SK-N-SH (cell line): ENCODE results near the gene C2CD4D. TPM values are rescaled to one million over a fixed set of nuclear protein-coding genes. Genes with fewer than 3 reads are reported as not detected.

Source experiments
- CTCF ChIA-PET: fragments of 300-600, 350-600 bp; formaldehyde crosslinking; extraction: SDS; loops from one replicate; lab custom pipeline; 2021; lab: Yijun Ruan, JAX
- POLR2A ChIA-PET: fragments of 350-600 bp; sonication (Branson Sonifier 250); formaldehyde crosslinking; extraction: SDS; loops from one replicate; lab custom pipeline; 2020; ENCODE audit warnings: antibody characterized with exemption, inconsistent platforms; lab: Yijun Ruan, JAX
- DNase-seq: peaks from one replicate; pipeline ENCODE4 v3.0.0; 2012
- H2AFZ ChIP-seq: fragments of 200-600 bp; sonication (generic); 2 replicates; pipeline ENCODE4 v1.8.1; 2016; ENCODE audit warnings: antibody characterized with exemption, mild to moderate bottlenecking, low read depth
- H3F3A ChIP-seq: fragments of 200-600 bp; sonication (generic); replicated peaks from 2 replicates; pipeline ENCODE3; 2016; ENCODE audit warnings: antibody characterized with exemption, mild to moderate bottlenecking; ENCODE audit not compliant: insufficient read depth
- H3K27ac ChIP-seq, 2 experiments: fragments of 200-500 bp in 1 of 2; fragments of 200-600 bp in 1 of 2; sonication (Bioruptor generic) in 1 of 2; sonication (generic), shearing (Covaris generic) in 1 of 2; 2 replicates each; pipeline versions ENCODE4 v1.5.1 to v1.6.1; 2014 to 2016; ENCODE audit warnings: low read depth in 2 of 2, inconsistent platforms in 1 of 2, low read length in 1 of 2, mild to moderate bottlenecking in 1 of 2, mixed read lengths in 1 of 2
- H3K27me3 ChIP-seq: fragments of 200-600 bp; sonication (generic), shearing (Covaris generic); 2 replicates; pipeline ENCODE4 v1.6.1; 2016; ENCODE audit warnings: mixed run types; ENCODE audit not compliant: insufficient read depth
- H3K36me3 ChIP-seq, 2 experiments: fragments of 200-500 bp in 1 of 2; fragments of 200-600 bp in 1 of 2; sonication (Bioruptor generic) in 1 of 2; sonication (generic) in 1 of 2; replicated peaks in 1 of 2; 2 replicates each; pipeline versions ENCODE3 to v1.5.1; 2014 to 2016; ENCODE audit warnings: low read length in 1 of 2, mild to moderate bottlenecking in 1 of 2; ENCODE audit not compliant: insufficient read depth in 2 of 2, control insufficient read depth in 1 of 2
- H3K4me1 ChIP-seq, 2 experiments: fragments of 200-500 bp in 1 of 2; fragments of 200-600 bp in 1 of 2; sonication (Bioruptor generic) in 1 of 2; sonication (generic), shearing (Covaris generic) in 1 of 2; 2 replicates each; pipeline versions ENCODE4 v1.5.1 to v1.6.1; 2014 to 2016; ENCODE audit warnings: low read depth in 1 of 2, low read length in 1 of 2, mixed run types in 1 of 2; ENCODE audit not compliant: insufficient read depth in 2 of 2, control insufficient read depth in 1 of 2
- H3K4me2 ChIP-seq: fragments of 200-600 bp; sonication (generic), shearing (Covaris generic); 2 replicates; pipeline ENCODE4 v1.6.1; 2017; ENCODE audit warnings: mixed run types
- H3K4me3 ChIP-seq, 2 experiments: fragments of 200-500 bp in 1 of 2; fragments of 200-600 bp in 1 of 2; sonication (Bioruptor generic) in 1 of 2; sonication (generic), shearing (Covaris generic) in 1 of 2; 2 replicates each; pipeline versions ENCODE4 v1.5.1 to v1.8.1; 2014 to 2016; ENCODE audit warnings: low read depth in 2 of 2, inconsistent platforms in 1 of 2, low read length in 1 of 2, mild to moderate bottlenecking in 1 of 2, mixed read lengths in 1 of 2, moderate library complexity in 1 of 2
- H3K79me2 ChIP-seq: fragments of 200-600 bp; sonication (generic); 2 replicates; pipeline ENCODE4 v1.8.1; 2017; ENCODE audit warnings: mild to moderate bottlenecking; ENCODE audit not compliant: insufficient read depth
- H3K9ac ChIP-seq: fragments of 200-600 bp; sonication (generic); 2 replicates; pipeline ENCODE4 v1.6.1; 2017; ENCODE audit warnings: mixed run types
- H3K9me2 ChIP-seq: fragments of 200-600 bp; sonication (generic); 2 replicates; pipeline ENCODE4 v1.6.1; 2017; ENCODE audit warnings: mixed run types
- H3K9me3 ChIP-seq: fragments of 200-600 bp; sonication (generic); 2 replicates; pipeline ENCODE4 v1.6.1; 2017; ENCODE audit warnings: mixed run types, mild to moderate bottlenecking, moderate library complexity
- H4K20me1 ChIP-seq: fragments of 200-600 bp; sonication (generic); 2 replicates; pipeline ENCODE4 v1.6.1; 2017; ENCODE audit warnings: mild to moderate bottlenecking, mixed run types; ENCODE audit not compliant: insufficient read depth
- CHD2 ChIP-seq: fragments of 150-350 bp; IDR thresholded peaks from 2 replicates; pipeline ENCODE4 v1.6.1; 2018; ENCODE audit warnings: low read length; ENCODE audit not compliant: partially characterized antibody
- ELF1 ChIP-seq: IDR thresholded peaks from 2 replicates; pipeline ENCODE4 v1.4.0; 2012
- EP300 ChIP-seq, 2 experiments: IDR thresholded peaks; 2 replicates each; pipeline versions ENCODE4 v1.4.0 to v1.6.1; 2012; ENCODE audit warnings: borderline replicate concordance in 1 of 2, low read depth in 1 of 2, low read length in 1 of 2
- FOSL2 ChIP-seq: IDR thresholded peaks from 2 replicates; pipeline ENCODE4 v1.4.0; 2012; ENCODE audit warnings: low read depth, mild to moderate bottlenecking, moderate library complexity, borderline replicate concordance
- FOXJ3 ChIP-seq: sonication (generic); formaldehyde crosslinking; IDR thresholded peaks from 2 replicates; pipeline ENCODE4 v1.5.1; 2020; ENCODE audit warnings: mild to moderate bottlenecking, missing genetic modification reagents
- GABPA ChIP-seq: IDR thresholded peaks from 2 replicates; pipeline ENCODE4 v1.4.0; 2012; ENCODE audit warnings: low read depth, mild to moderate bottlenecking
- GATA2 ChIP-seq: sonication (generic); formaldehyde crosslinking; IDR thresholded peaks from 2 replicates; pipeline ENCODE4 v1.5.0; 2020; ENCODE audit warnings: mild to moderate bottlenecking, missing genetic modification reagents
- IRF3 ChIP-seq: fragments of 150-350 bp; IDR thresholded peaks from 2 replicates; pipeline ENCODE4 v1.6.1; 2016; ENCODE audit warnings: mild to moderate bottlenecking, low read depth, low read length
- MXI1 ChIP-seq: IDR thresholded peaks from 2 replicates; pipeline ENCODE4 v1.6.1; 2012; ENCODE audit warnings: mild to moderate bottlenecking, low read depth, low read length, improper control_type of control experiment
- NFIC ChIP-seq: IDR thresholded peaks from 2 replicates; pipeline ENCODE4 v1.4.0; 2012; ENCODE audit warnings: borderline replicate concordance
- PBX3 ChIP-seq: IDR thresholded peaks from 2 replicates; pipeline ENCODE4; 2012
- POLR2AphosphoS5 ChIP-seq: IDR thresholded peaks from 2 replicates; pipeline ENCODE4 v1.6.1; 2012; ENCODE audit warnings: low read depth, low read length
- RAD21 ChIP-seq: IDR thresholded peaks from 2 replicates; pipeline ENCODE4 v1.6.1; 2012; ENCODE audit warnings: mild to moderate bottlenecking, low read length
- REST ChIP-seq: IDR thresholded peaks from 2 replicates; pipeline ENCODE4 v1.6.1; 2012; ENCODE audit warnings: mild to moderate bottlenecking, low read depth, low read length, moderate library complexity
- RXRA ChIP-seq: IDR thresholded peaks from 2 replicates; pipeline ENCODE4 v1.4.0; 2012; ENCODE audit warnings: low read depth, mild to moderate bottlenecking, borderline replicate concordance
- SIN3A ChIP-seq: IDR thresholded peaks from 2 replicates; pipeline ENCODE4 v1.6.1; 2012; ENCODE audit warnings: low read depth, mild to moderate bottlenecking, low read length, moderate library complexity, borderline replicate concordance
- SMC3 ChIP-seq: IDR thresholded peaks from 2 replicates; pipeline ENCODE4 v1.6.1; 2012; ENCODE audit warnings: low read depth, low read length, improper control_type of control experiment
- TAF1 ChIP-seq: IDR thresholded peaks from 2 replicates; pipeline ENCODE4 v1.6.1; 2012; ENCODE audit warnings: low read depth, mild to moderate bottlenecking, low read length, moderate library complexity, borderline replicate concordance
- TCF12 ChIP-seq: IDR thresholded peaks from 2 replicates; pipeline ENCODE4 v1.4.0; 2012
- TEAD4 ChIP-seq: IDR thresholded peaks from 2 replicates; pipeline ENCODE4 v1.4.0; 2012; ENCODE audit warnings: mild to moderate bottlenecking, borderline replicate concordance; ENCODE audit not compliant: insufficient read depth
- USF1 ChIP-seq: IDR thresholded peaks from 2 replicates; pipeline ENCODE4 v1.4.0; 2012; ENCODE audit warnings: low read depth, borderline replicate concordance
- USF2 ChIP-seq: fragments of 150-350 bp; IDR thresholded peaks from 2 replicates; pipeline ENCODE4 v1.6.1; 2017; ENCODE audit warnings: antibody characterized with exemption, low read length, low read depth, borderline replicate concordance
- WGBS: methylation state at CpG from one replicate; pipeline ENCODE4 v1.1.6; 2017; ENCODE audit warnings: low lambda C conversion rate; 5-methylcytosine and 5-hydroxymethylcytosine counted together
- polyA plus RNA-seq, 3 experiments: library from polyadenylated mRNA; depleted of rRNA; stranded (reverse); fragments of >200 nt; gene quantifications; 2 replicates each; pipeline ENCODE4 v1.2.3, GENCODE V29; 2012

The C2CD4D gene
- polyA plus RNA-seq, 1 of the 3 experiments (the other 2 are of a cell fraction), result not detected

- TF ChIP-seq REST (no peak), TEAD4 (no peak), SIN3A (no peak), USF1 (no peak), PBX3 (no peak), TAF1 (no peak), RXRA (no peak), FOXJ3 (CRISPR knock-in tag) (no peak), CHD2 (no peak), IRF3 (no peak), ELF1 (no peak)
Measured at GRCh38 chr1:151853411-151853943, 13.9 kb upstream of the C2CD4D start, which contains the start of gene THEM5 (continued).

GRCh38 chr1:151852733-151853132 lies 13.1 kb upstream of the C2CD4D start:
- Histone ChIP-seq H3K36me3 (no peaks in the 10 kb centered on the region), H3K4me3 (no peak overlapping the region), H3K9ac (no peak overlapping the region), H3K27ac (no peak overlapping the region), H3K9me2 (no peaks in the 10 kb centered on the region), H2AFZ (no peak overlapping the region), H3K4me2 (no peak overlapping the region), H3K4me1 (peaks cover 0 to 37% of the 10 kb centered on the region in 2 experiments; a peak in 1 of 4 replicates), H3K27me3 (peaks cover 5% of the 10 kb centered on the region; the same call in 1 of the 2 replicates), H3F3A (no peaks in the 10 kb centered on the region), H3K9me3 (no peaks in the 10 kb centered on the region), H3K79me2 (no peaks in the 10 kb centered on the region), H4K20me1 (no peaks in the 10 kb centered on the region)
- WGBS, result 74% methylated on average over 4 of the region's 4 CpGs
- ChIA-PET POLR2A (no interaction called here), CTCF (interaction anchor here (1.4 kb wide), 1 partner anchor 17 kb away, joined by 3 read pairs; no protein-coding TSS in a partner anchor)
- no peak for DNase-seq
- TF ChIP-seq TEAD4 (no peak), GATA2 (CRISPR knock-in tag) (no peak), SMC3 (no peak), PBX3 (no peak), RAD21 (no peak), IRF3 (no peak), POLR2AphosphoS5 (no peak), GABPA (no peak), NFIC (no peak), EP300 (IDR thresholded peaks at IDR 0.05; ENCODE audit: borderline replicate concordance in 1 of 2, low read depth in 1 of 2, low read length in 1 of 2) (no peak), USF2 (no peak), TCF12 (no peak), FOSL2 (no peak), MXI1 (no peak)
